H1 (cell line): Measurements from ENCODE around the gene TOM1. TPM values are rescaled to one million over a fixed set of nuclear protein-coding genes. Genes with fewer than 3 reads are reported as not detected.
A peak's percentile ranks its signal among the peaks of the same experiment; 100 is the strongest.

Experiments
- CTCF ChIA-PET: fragments of 300-600 bp; sonication (Branson Sonifier 250); formaldehyde crosslinking; loops from one replicate; lab custom pipeline; 2021; ENCODE audit not compliant: partially characterized antibody; lab: Charles Lee
- POLR2A ChIA-PET: fragments of 300-600 bp; sonication (Branson Sonifier 250); formaldehyde crosslinking; loops from one replicate; lab custom pipeline; 2021; ENCODE audit warnings: inconsistent platforms; ENCODE audit not compliant: partially characterized antibody; lab: Charles Lee
- DNase-seq, 2 experiments: peaks; one replicate each; pipeline versions ENCODE4 v3.0.0 to v3.0.0-alpha.2; 2010 to 2022; ENCODE audit warnings: low spot score in 2 of 2, low read depth in 1 of 2, mixed read lengths in 1 of 2
- FAIRE-seq: peaks from 2 replicates; lab custom pipeline; 2011; peaks lifted over from hg19 to GRCh38; lab: Jason Lieb, UNC
- H2AFZ ChIP-seq: 2 replicates; pipeline ENCODE4 v1.8.1; 2012; ENCODE audit warnings: low read length, inconsistent platforms
- H2AK5ac ChIP-seq: 2 replicates; pipeline ENCODE4 v1.6.1; 2013; ENCODE audit warnings: low read depth, low read length
- H2BK120ac ChIP-seq: replicated peaks from 2 replicates; pipeline ENCODE3; 2013; ENCODE audit warnings: low read depth, low read length, inconsistent platforms
- H2BK12ac ChIP-seq: 2 replicates; pipeline ENCODE4 v1.6.1; 2013; ENCODE audit warnings: low read depth, low read length
- H2BK15ac ChIP-seq: 2 replicates; pipeline ENCODE4 v1.6.1; 2013; ENCODE audit warnings: low read length
- H2BK20ac ChIP-seq: 2 replicates; pipeline ENCODE4 v1.6.1; 2013; ENCODE audit warnings: low read length
- H2BK5ac ChIP-seq: 2 replicates; pipeline ENCODE4 v1.6.1; 2013; ENCODE audit warnings: low read depth, low read length
- H3K14ac ChIP-seq: 2 replicates; pipeline ENCODE4 v1.6.1; 2013; ENCODE audit warnings: inconsistent platforms; ENCODE audit not compliant: insufficient read length
- H3K18ac ChIP-seq: 2 replicates; pipeline ENCODE4 v1.6.1; 2013; ENCODE audit warnings: low read length; ENCODE audit errors: extremely low read depth
- H3K23ac ChIP-seq: 2 replicates; pipeline ENCODE4 v1.6.1; 2013; ENCODE audit warnings: inconsistent platforms; ENCODE audit not compliant: insufficient read length
- H3K23me2 ChIP-seq: 2 replicates; pipeline ENCODE4 v1.6.1; 2013; ENCODE audit warnings: low read depth, low read length
- H3K27ac ChIP-seq: 2 replicates; pipeline ENCODE4 v1.6.1; 2011; ENCODE audit warnings: low read depth, low read length, inconsistent platforms
- H3K27me3 ChIP-seq, 4 experiments: replicated peaks in 1 of 4; 1 replicate in 1 of 4; 2 replicates in 3 of 4; pipeline versions ENCODE4 v1.6.1 to v1.8.1; 2011 to 2013; ENCODE audit warnings: low read length in 3 of 4, mild to moderate bottlenecking in 3 of 4, inconsistent platforms in 2 of 4, mixed read lengths in 2 of 4, moderate library complexity in 1 of 4; ENCODE audit not compliant: control insufficient read depth in 3 of 4, insufficient read depth in 3 of 4; ENCODE audit errors: extremely low read depth in 1 of 4
- H3K36me3 ChIP-seq, 4 experiments: 2 replicates each; pipeline versions ENCODE4 v1.6.1 to v1.8.1; 2011 to 2013; ENCODE audit warnings: mild to moderate bottlenecking in 4 of 4, low read length in 3 of 4, moderate library complexity in 2 of 4, control low read depth in 1 of 4, inconsistent platforms in 1 of 4; ENCODE audit not compliant: insufficient read depth in 4 of 4, control insufficient read depth in 2 of 4
- H3K4ac ChIP-seq: replicated peaks from 2 replicates; pipeline ENCODE3; 2013; ENCODE audit warnings: low read length, low read depth, mixed read lengths, inconsistent platforms; ENCODE audit not compliant: insufficient read length
- H3K4me1 ChIP-seq, 4 experiments: replicated peaks in 1 of 4; 1 replicate in 1 of 4; 2 replicates in 3 of 4; pipeline versions ENCODE4 v1.6.1 to v1.8.1; 2011 to 2013; ENCODE audit warnings: low read length in 3 of 4, inconsistent platforms in 2 of 4, mixed read lengths in 1 of 4; ENCODE audit not compliant: insufficient read depth in 4 of 4, control insufficient read depth in 3 of 4
- H3K4me2 ChIP-seq, 2 experiments: 2 replicates each; pipeline versions ENCODE4 v1.6.1 to v1.8.1; 2011 to 2013; ENCODE audit warnings: low read depth in 2 of 2, low read length in 2 of 2, control low read depth in 1 of 2, inconsistent platforms in 1 of 2, mild to moderate bottlenecking in 1 of 2; ENCODE audit not compliant: insufficient read depth in 1 of 2
- H3K4me3 ChIP-seq, 4 experiments: fragments of 200-600, 300-600 bp in 1 of 4; sonication (generic), shearing (Covaris generic), sonication (Bioruptor Twin) in 1 of 4; 2 replicates each; pipeline versions ENCODE4 v1.5.1 to v1.8.1; 2011 to 2016; ENCODE audit warnings: low read length in 4 of 4, low read depth in 3 of 4, control low read depth in 2 of 4, inconsistent platforms in 2 of 4, mild to moderate bottlenecking in 2 of 4, mixed read lengths in 1 of 4, moderate library complexity in 1 of 4; ENCODE audit not compliant: insufficient read depth in 2 of 4; ENCODE audit errors: extremely low read depth in 1 of 4
- H3K56ac ChIP-seq: replicated peaks from 2 replicates; pipeline ENCODE3; 2013; ENCODE audit warnings: low read depth, mild to moderate bottlenecking, mixed read lengths, low read length, inconsistent platforms; ENCODE audit not compliant: insufficient read length
- H3K79me1 ChIP-seq: 2 replicates; pipeline ENCODE4 v1.6.1; 2013; ENCODE audit warnings: low read depth, low read length, control low read depth
- H3K79me2 ChIP-seq, 2 experiments: 2 replicates each; pipeline versions ENCODE4 v1.6.1 to v1.8.1; 2012 to 2013; ENCODE audit warnings: low read length in 2 of 2, mild to moderate bottlenecking in 2 of 2, inconsistent platforms in 1 of 2; ENCODE audit not compliant: insufficient read depth in 2 of 2, control insufficient read depth in 1 of 2
- H3K9ac ChIP-seq, 4 experiments: replicated peaks in 1 of 4; 1 replicate in 1 of 4; 2 replicates in 3 of 4; pipeline versions ENCODE4 v1.6.1 to v1.8.1; 2011 to 2013; ENCODE audit warnings: low read depth in 3 of 4, low read length in 3 of 4, control low read depth in 2 of 4, mild to moderate bottlenecking in 2 of 4, moderate library complexity in 2 of 4, inconsistent platforms in 1 of 4; ENCODE audit errors: extremely low read depth in 1 of 4
- H3K9me3 ChIP-seq, 2 experiments: 2 replicates each; pipeline versions ENCODE4 v1.6.1 to v1.8.1; 2012 to 2013; ENCODE audit warnings: mild to moderate bottlenecking in 2 of 2, moderate library complexity in 2 of 2, control low read depth in 1 of 2, inconsistent platforms in 1 of 2, low read depth in 1 of 2, low read length in 1 of 2, mixed read lengths in 1 of 2; ENCODE audit not compliant: insufficient read depth in 2 of 2
- H4K20me1 ChIP-seq, 2 experiments: replicated peaks in 1 of 2; 2 replicates each; pipeline versions ENCODE3 to v1.8.1; 2011 to 2013; ENCODE audit warnings: inconsistent platforms in 2 of 2, low read length in 2 of 2, mild to moderate bottlenecking in 1 of 2; ENCODE audit not compliant: insufficient read depth in 2 of 2, control insufficient read depth in 1 of 2
- H4K5ac ChIP-seq: 2 replicates; pipeline ENCODE4 v1.6.1; 2013; ENCODE audit warnings: low read length, low read depth, mixed read lengths, inconsistent platforms; ENCODE audit not compliant: insufficient read length
- H4K8ac ChIP-seq: 2 replicates; pipeline ENCODE4 v1.8.0; 2013; ENCODE audit warnings: mild to moderate bottlenecking, moderate library complexity, low read length, inconsistent platforms; ENCODE audit not compliant: insufficient read depth; ENCODE audit errors: extremely low read depth
- H4K91ac ChIP-seq: replicated peaks from 2 replicates; pipeline ENCODE3; 2013; ENCODE audit warnings: low read length, mixed read lengths, inconsistent platforms; ENCODE audit not compliant: insufficient read length
- CREB1 ChIP-seq: IDR thresholded peaks from 2 replicates; pipeline ENCODE4 v1.6.1; 2012; ENCODE audit warnings: inconsistent platforms
- HDAC2 ChIP-seq, 2 experiments: fragments of 300-600 bp in 1 of 2; sonication (generic) in 1 of 2; IDR thresholded peaks; 2 replicates each; pipeline ENCODE4 v1.6.1; 2011 to 2012; ENCODE audit warnings: low read depth in 2 of 2, low read length in 2 of 2, mild to moderate bottlenecking in 2 of 2, moderate library complexity in 2 of 2, borderline replicate concordance in 1 of 2, inconsistent platforms in 1 of 2
- HDAC6 ChIP-seq: IDR thresholded peaks from one replicate; pipeline ENCODE4 v1.7.1; 2012; ENCODE audit warnings: low read depth, mild to moderate bottlenecking, inconsistent platforms, low read length, moderate library complexity
- RXRA ChIP-seq: IDR thresholded peaks from 2 replicates; pipeline ENCODE4 v1.6.1; 2011; ENCODE audit warnings: low read depth, mild to moderate bottlenecking, low read length, moderate library complexity; ENCODE audit not compliant: insufficient read depth
- SIX5 ChIP-seq: IDR thresholded peaks from 2 replicates; pipeline ENCODE4 v1.6.1; 2011; ENCODE audit warnings: mild to moderate bottlenecking, low read depth, low read length
- SP4 ChIP-seq: IDR thresholded peaks from 2 replicates; pipeline ENCODE4 v1.6.1; 2012; ENCODE audit warnings: low read length, inconsistent platforms
- TEAD4 ChIP-seq: IDR thresholded peaks from 2 replicates; pipeline ENCODE4 v1.6.1; 2012; ENCODE audit warnings: low read depth, low read length, inconsistent platforms, mixed read lengths
- WGBS, 2 experiments: shearing (Covaris generic) in 1 of 2; methylation state at CpG; one replicate each; pipeline versions ENCODE4 v1.1.6 to v1.1.7; 2013 to 2015; ENCODE audit warnings: low lambda C conversion rate in 2 of 2, mixed read lengths in 2 of 2, inconsistent platforms in 1 of 2, low coverage in 1 of 2, missing lambda C conversion rate in 1 of 2; ENCODE audit not compliant: insufficient replicate concordance in 2 of 2, insufficient coverage in 1 of 2, insufficient read length in 1 of 2; ENCODE audit errors: extremely low coverage in 1 of 2, missing lambda C conversion rate in 1 of 2; 5-methylcytosine and 5-hydroxymethylcytosine counted together
- polyA plus RNA-seq, 7 experiments: library from polyadenylated mRNA; depleted of rRNA in 3 of 7; stranded (reverse) in 5 of 7; unstranded in 2 of 7; fragments of >200 nt in 5 of 7; fragments of 200-250 nt in 2 of 7; gene quantifications; 1 replicate in 5 of 7; 2 replicates in 1 of 7; 4 replicates in 1 of 7; pipeline versions ENCODE4 v1.2.1 to v1.2.3, GENCODE V29; 2011 to 2013; ENCODE audit warnings: missing spikeins in 2 of 7, mixed read lengths in 2 of 7
- total RNA-seq: library from RNA; stranded (reverse); fragmentation: NEBNext Ultra II Directional; extraction: Animal tissue kit (Norgen Biotek cat#: 25700); gene quantifications from 2 replicates; pipeline ENCODE4 v1.2.1, GENCODE V29; 2021

The TOM1 gene
- total and polyA plus RNA-seq, 2 of the 8 experiments (the other 6 are each of a cell fraction or from before 2014, with no cell fraction given) = 25.1 to 39.2 TPM

- no peak for FAIRE-seq
- no peak overlapping the region for H3K56ac ChIP-seq
- POLR2A ChIA-PET = interaction anchor here (0.7 to 57.4 kb wide), 2 partner anchors 45 to 165 kb away, joined by 3 to 1995 read pairs; partner anchors contain the start of gene MCM5
These were observed 70.3 kb downstream of the TOM1 start for GRCh38 chr22:35369996-35370395.

More at GRCh38 chr22:35369996-35370395, 70.3 kb downstream of the TOM1 start:
- H4K5ac ChIP-seq = no peak overlapping the region
- H3K27me3 ChIP-seq = no peaks in the 10 kb centered on the region
- H3K4me1 ChIP-seq = peaks cover 2 to 12% (median 8%) of the 10 kb centered on the region in 4 experiments
- WGBS, 2 experiments = 85% methylated on average over 2 of the region's 2 CpGs; no CpG with 5 or more reads in 1 of the 2 experiments
- H2BK5ac ChIP-seq = peak overlapping the region; percentile 75; the same call in 1 of the 2 replicates
- no peak overlapping the region for H3K27ac ChIP-seq
- peak overlapping the region; percentile 75; the same call in 1 of the 2 replicates for H2BK12ac ChIP-seq
- H2BK20ac ChIP-seq = no peak overlapping the region
- no peaks in the 10 kb centered on the region for H4K20me1 ChIP-seq
- no peak overlapping the region for H3K4me3 ChIP-seq
- no peak overlapping the region for H4K91ac ChIP-seq
- TF ChIP-seq TEAD4 (no peak), SIX5 (no peak), HDAC6 (no peak), CREB1 (no peak), RXRA (no peak), SP4 (no peak), HDAC2 (IDR thresholded peaks at IDR 0.05; ENCODE audit: borderline replicate concordance in 1 of 2, low read depth in 2 of 2, low read length in 2 of 2) (no peak)
- DNase-seq = no peak
- no peak overlapping the region for H4K8ac ChIP-seq
- H3K9me3 ChIP-seq = no peaks in the 10 kb centered on the region
- H3K23ac ChIP-seq = no peak overlapping the region
- H3K4me2 ChIP-seq = no peak overlapping the region
- H2BK15ac ChIP-seq = no peak overlapping the region
- no peak overlapping the region for H3K14ac ChIP-seq
- peaks cover 2% of the 10 kb centered on the region; the same call in 1 of the 2 replicates for H3K23me2 ChIP-seq
- no peaks in the 10 kb centered on the region for H3K36me3 ChIP-seq
- H3K9ac ChIP-seq = no peak overlapping the region
- H3K79me2 ChIP-seq = no peaks in the 10 kb centered on the region
- no peak overlapping the region for H3K18ac ChIP-seq
- H3K4ac ChIP-seq = no peak overlapping the region
- no peak overlapping the region for H2AK5ac ChIP-seq
- H2AFZ ChIP-seq = peak overlapping the region; percentile 85; the same call in 1 of the 2 replicates
- CTCF ChIA-PET = interaction anchor here (0.9 to 1.6 kb wide), 7 partner anchors 11 to 147 kb away, joined by 3 to 5 read pairs (median 4); partner anchors contain the start of gene HMOX1
- H2BK120ac ChIP-seq = no peak overlapping the region
- H3K79me1 ChIP-seq = no peaks in the 10 kb centered on the region
